Chondrocyte (in vitro differentiated cells): Measurements from ENCODE around the gene MIB1. TPM values are rescaled to one million over a fixed set of nuclear protein-coding genes. Genes with fewer than 3 reads are reported as not detected.
A peak's percentile ranks its signal among the peaks of the same experiment; 100 is the strongest.

Experiments used
- DNase-seq: peaks from one replicate; pipeline ENCODE4 v3.0.0; 2021; ENCODE audit warnings: mixed read lengths, low spot score
- H3K27ac Mint-ChIP-seq: one replicate; pipeline ENCODE4 v1.8.0; 2021; ENCODE audit warnings: mild to moderate bottlenecking, moderate library complexity, mixed read lengths; ENCODE audit not compliant: unreplicated experiment
- H3K27me3 Mint-ChIP-seq: 2 replicates; pipeline ENCODE4 v1.8.0; 2021; ENCODE audit warnings: low read depth, mixed read lengths
- H3K36me3 Mint-ChIP-seq: 2 replicates; pipeline ENCODE4 v1.8.0; 2021; ENCODE audit warnings: low read depth, mixed read lengths
- H3K4me1 Mint-ChIP-seq: 2 replicates; pipeline ENCODE4 v1.8.0; 2021; ENCODE audit warnings: low read depth, mild to moderate bottlenecking, mixed read lengths
- H3K4me3 Mint-ChIP-seq: one replicate; pipeline ENCODE4 v1.8.0; 2021; ENCODE audit warnings: mild to moderate bottlenecking, moderate library complexity, mixed read lengths; ENCODE audit not compliant: unreplicated experiment
- H3K9me3 Mint-ChIP-seq: 2 replicates; pipeline ENCODE4 v1.8.0; 2021; ENCODE audit warnings: low read depth, mixed read lengths
- CTCF ChIP-seq: fragments of 200-600 bp; sonication (generic); IDR thresholded peaks from 2 replicates; pipeline ENCODE4 v1.5.0; 2021; ENCODE audit warnings: antibody characterized with exemption, mild to moderate bottlenecking, moderate library complexity
- total RNA-seq: library from RNA; stranded (reverse); gene quantifications from 3 replicates; pipeline ENCODE4 v1.2.1, GENCODE V29; 2021

The MIB1 gene
- total RNA-seq, 1 donor from 2014 or later = 68.0 TPM

- Mint-ChIP-seq H3K9me3 (no peaks in the 10 kb centered on the region), H3K27ac (no peak overlapping the region), H3K4me3 (no peak overlapping the region), H3K36me3 (no peaks in the 10 kb centered on the region), H3K4me1 (peaks cover 6% of the 10 kb centered on the region), H3K27me3 (peaks cover 30% of the 10 kb centered on the region)
- no peak for DNase-seq
- TF ChIP-seq CTCF = no peak
These were observed 170.3 kb downstream of the MIB1 start for GRCh38 chr18:21910906-21911305.

- no peak overlapping the region for H3K27ac Mint-ChIP-seq
- no peaks in the 10 kb centered on the region for H3K36me3 Mint-ChIP-seq
- no peak for TF ChIP-seq CTCF
- H3K9me3 Mint-ChIP-seq = no peaks in the 10 kb centered on the region
- H3K27me3 Mint-ChIP-seq = peaks cover 30% of the 10 kb centered on the region
- no peak overlapping the region for H3K4me3 Mint-ChIP-seq
- H3K4me1 Mint-ChIP-seq = peaks cover 6% of the 10 kb centered on the region
- DNase-seq = no peak
These were observed 171.0 kb downstream of the MIB1 start for GRCh38 chr18:21911551-21911950.

- no peak overlapping the region for H3K4me3 Mint-ChIP-seq
- DNase-seq = no peak
- H3K9me3 Mint-ChIP-seq = peaks cover 3% of the 10 kb centered on the region
- peaks cover 6% of the 10 kb centered on the region for H3K4me1 Mint-ChIP-seq
- no peaks in the 10 kb centered on the region for H3K36me3 Mint-ChIP-seq
- peaks cover 23% of the 10 kb centered on the region for H3K27me3 Mint-ChIP-seq
- H3K27ac Mint-ChIP-seq = no peak overlapping the region
- no peak for TF ChIP-seq CTCF
These were observed 172.0 kb downstream of the MIB1 start for GRCh38 chr18:21912339-21913239.

- H3K9me3 Mint-ChIP-seq = peaks cover 14% of the 10 kb centered on the region
- no peak for DNase-seq
- H3K27me3 Mint-ChIP-seq = peaks cover 21% of the 10 kb centered on the region
- H3K4me3 Mint-ChIP-seq = no peak overlapping the region
- H3K36me3 Mint-ChIP-seq = no peaks in the 10 kb centered on the region
- H3K4me1 Mint-ChIP-seq = no peaks in the 10 kb centered on the region
- H3K27ac Mint-ChIP-seq = no peak overlapping the region
- TF ChIP-seq CTCF = peak; percentile 82
These were observed 174.2 kb downstream of the MIB1 start for GRCh38 chr18:21914739-21915319.

- DNase-seq = no peak
- Mint-ChIP-seq H3K36me3 (no peaks in the 10 kb centered on the region), H3K9me3 (peaks cover 14% of the 10 kb centered on the region), H3K27ac (no peak overlapping the region), H3K4me3 (no peak overlapping the region), H3K27me3 (peaks cover 19% of the 10 kb centered on the region), H3K4me1 (no peaks in the 10 kb centered on the region)
- TF ChIP-seq CTCF = no peak
These were observed 175.0 kb downstream of the MIB1 start for GRCh38 chr18:21915546-21915945.
